Activated CD4-positive, alpha-beta T cell treated with anti-CD3 and anti-CD28 coated beads for 1 hour (primary cell): ENCODE measurements around the gene ZSCAN9.

Source experiments
- DNase-seq: peaks from one replicate; pipeline ENCODE4 v3.0.0-alpha.2; 2020

The ZSCAN9 gene

DNA sequence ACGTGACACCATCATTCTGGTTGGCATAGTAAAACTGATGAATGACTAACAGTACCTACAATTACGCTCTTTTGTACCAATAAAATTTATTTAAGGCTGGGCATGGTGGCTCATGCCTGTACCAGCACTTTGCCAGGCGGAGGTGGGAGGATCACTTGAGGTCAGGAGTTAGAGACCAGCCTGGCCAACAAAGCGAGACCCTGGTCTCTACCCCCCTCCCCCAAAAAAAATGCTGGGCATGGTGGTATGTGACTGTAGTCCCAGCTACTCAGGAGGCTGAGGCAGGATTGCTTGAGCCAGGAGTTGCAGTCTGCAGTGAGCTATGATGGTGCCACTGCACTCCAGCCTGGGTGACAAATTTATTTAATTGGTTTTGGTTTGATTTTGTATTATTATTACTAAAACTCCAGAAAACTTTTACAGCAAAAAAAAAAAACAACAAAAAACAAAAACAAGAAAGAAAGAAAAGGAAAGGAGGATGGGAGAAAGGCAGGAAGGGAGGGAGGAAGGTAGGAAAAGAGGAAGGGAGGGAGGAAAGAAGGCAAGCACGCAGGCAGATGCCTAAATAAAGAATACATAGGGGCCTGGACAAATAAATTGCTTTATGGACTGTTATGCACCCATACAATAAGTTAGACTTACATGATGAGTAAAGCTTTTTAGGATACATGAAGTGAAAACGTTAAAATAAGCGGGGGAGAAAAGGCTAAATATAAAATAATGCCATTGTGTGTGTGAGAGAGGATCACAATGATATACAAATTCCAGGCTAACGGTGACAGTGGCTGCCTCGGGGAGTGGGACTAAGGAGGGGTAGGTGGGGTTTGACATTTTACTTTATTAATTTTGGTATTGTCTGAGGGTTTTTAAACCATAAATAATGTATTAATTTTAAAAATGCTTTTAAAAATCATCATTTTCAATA is 682 bp upstream of the ZSCAN9 start:
- DNase-seq = no peak

DNA sequence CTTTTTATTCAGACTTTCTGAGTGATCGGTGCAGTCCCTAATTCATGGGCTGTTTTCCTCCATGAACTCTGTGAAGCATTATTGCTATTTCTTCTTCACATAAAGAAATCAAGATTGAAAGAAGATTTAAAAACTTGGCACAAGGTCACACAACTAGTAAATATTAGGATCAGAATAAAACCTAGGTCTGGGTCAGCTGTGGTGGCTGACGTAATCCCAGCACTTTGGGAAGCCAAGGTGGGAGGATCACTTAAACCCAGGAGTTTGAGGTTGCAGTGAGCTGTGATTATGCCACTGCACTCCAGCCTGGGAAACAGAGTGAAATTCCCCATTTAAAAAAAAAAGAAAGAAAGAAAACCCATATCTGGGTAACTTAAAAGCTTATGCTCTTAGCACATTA is 1.4 kb downstream of the ZSCAN9 start:
- DNase-seq = no peak

DNA sequence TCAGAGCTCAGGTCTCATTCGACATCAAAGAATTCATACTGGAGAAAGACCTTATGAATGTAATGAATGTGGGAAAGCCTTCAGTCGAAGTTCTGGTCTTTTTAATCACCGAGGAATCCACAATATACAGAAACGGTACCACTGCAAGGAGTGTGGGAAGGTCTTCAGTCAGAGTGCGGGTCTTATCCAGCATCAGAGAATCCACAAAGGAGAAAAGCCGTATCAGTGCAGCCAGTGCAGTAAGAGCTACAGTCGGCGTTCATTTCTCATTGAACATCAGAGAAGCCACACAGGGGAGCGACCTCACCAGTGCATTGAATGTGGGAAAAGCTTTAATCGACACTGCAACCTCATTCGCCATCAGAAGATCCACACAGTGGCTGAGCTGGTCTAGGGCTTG is 7.7 kb downstream of the ZSCAN9 start:
- DNase-seq = no peak

DNA sequence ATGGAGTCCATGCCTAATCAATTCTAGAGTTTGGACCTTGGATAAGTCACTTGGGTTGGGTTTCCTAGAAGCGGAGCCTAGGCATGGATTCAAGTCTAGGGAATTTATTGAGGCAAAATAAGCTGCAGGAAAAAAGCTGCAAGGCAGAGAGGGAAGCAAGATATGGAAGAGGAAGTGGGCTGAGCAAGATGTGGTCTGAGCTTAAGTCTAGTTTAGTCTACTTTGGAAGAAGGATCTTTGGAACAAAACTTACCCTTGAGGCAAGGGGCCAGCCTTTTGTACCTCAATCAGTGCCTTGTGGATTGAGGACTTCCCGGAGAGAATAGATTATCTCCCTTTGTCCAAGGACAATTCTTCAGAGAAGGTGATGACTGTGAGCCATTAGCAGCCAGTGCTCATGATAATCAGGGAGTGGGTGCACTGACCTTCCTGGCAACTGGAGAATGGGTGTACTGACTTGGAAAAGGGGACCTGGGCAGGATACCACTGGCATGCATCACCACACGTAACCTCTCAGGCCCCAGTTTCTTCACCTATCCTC is 10.9 kb downstream of the ZSCAN9 start:
- DNase-seq = no peak

DNA sequence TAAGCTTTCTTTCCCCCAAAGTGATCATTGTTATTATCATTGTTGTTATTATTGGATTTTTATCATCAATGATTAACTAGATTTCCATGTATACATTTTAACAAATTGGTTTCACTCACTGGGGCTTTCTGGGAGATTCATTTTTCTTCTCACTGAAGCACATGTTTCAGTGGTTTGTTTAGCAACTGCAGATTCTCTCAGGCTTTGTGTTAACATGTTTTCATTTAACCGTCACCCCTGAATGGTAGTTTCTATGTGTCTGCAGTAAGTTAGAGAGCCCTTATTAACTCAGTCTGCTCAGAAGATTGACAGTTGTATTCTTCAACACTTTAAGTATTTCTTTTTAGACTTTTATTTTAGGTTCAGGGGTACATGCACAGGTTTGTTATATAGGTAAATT is 14.6 kb downstream of the ZSCAN9 start:
- DNase-seq = no peak

DNA sequence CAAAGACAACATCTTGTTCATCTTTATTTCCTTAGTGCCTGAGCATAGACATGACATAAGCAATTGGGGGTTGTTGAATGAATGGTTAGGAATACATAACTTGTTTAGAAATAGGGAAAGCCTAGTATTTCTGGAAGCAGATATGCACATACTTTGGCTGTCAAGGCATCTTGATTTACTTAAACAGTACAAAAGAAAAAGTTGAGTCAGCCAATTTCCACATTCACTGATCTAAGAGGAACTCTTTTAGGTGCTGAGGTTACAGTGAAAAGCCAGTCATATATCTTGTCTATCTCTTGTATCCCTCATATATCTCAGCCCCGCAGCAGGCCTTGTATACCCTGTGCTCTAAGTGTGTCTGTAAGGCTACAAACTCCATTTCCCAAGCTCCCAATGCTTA is 15.4 kb downstream of the ZSCAN9 start:
- no peak for DNase-seq

DNA sequence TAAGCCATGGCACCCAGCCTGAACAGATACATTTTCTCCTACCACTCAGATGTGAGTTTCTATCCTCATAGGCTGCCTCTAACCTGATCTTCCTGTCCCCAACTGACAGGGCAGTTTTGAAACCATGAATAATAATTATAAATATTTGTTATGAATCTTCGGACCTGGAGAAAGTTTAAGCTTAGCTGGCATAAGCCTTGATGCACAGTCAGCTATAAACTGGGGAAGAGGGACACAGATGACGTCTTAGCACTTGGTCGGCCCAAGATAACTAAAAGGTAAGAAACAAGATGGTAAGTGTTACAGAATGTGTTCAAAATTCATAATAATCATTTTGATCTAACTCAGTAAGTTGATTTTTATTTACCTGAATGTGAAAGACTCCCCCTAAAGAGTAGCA is 18.9 kb downstream of the ZSCAN9 start:
- no peak for DNase-seq

DNA sequence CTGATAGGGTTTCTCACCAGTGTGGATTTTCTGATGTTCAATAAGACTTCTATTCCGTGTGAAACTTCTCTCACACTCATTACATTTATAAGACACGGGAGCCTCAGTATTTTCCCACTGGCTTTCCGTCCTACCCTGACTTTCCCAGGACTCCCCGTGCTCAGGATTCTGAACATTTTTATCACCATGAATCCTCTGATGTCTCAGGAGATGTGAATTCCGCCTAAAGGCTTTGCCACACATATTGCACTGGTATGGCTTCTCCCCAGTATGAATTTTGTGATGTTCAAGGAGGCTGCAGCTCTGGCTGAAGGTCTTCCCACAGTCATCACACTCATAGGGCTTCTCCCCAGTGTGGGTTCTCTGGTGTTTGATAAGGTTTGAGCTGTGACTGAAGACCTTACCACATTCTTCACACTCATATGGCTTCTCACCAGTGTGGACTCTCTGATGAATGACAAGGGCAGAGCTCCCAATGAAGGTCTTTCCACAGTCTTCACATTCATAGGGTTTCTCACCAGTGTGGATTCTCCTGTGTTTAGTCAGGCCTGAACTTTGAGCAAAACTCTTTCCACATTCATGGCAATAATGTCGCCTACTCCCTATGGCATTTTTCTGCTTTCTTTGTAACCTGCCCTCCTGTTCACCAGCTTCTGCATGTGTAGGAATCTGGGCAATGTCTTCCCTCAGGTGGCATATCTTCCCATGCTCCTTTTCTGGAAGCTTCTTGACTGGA is 20.3 kb downstream of the ZSCAN9 start:
- DNase-seq = no peak

DNA sequence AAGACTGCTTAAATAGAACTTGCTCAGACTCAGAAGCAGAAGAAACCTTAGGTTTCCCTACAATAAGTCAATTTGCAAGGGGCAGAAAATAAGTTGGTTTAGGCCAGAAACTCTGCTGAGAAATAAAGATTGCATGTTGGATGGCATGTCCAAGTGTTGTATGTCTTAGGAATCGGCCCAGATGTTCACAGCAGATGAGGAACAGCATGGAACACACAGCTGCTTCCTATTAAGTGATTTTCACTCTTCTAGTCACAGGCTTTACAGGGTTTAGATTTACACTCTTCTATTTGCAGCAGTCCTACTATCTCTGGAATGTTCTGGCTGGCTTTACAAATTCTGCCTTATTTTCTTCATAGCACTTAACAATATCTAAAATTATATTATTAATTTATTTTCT is 23.8 kb downstream of the ZSCAN9 start:
- no peak for DNase-seq

DNA sequence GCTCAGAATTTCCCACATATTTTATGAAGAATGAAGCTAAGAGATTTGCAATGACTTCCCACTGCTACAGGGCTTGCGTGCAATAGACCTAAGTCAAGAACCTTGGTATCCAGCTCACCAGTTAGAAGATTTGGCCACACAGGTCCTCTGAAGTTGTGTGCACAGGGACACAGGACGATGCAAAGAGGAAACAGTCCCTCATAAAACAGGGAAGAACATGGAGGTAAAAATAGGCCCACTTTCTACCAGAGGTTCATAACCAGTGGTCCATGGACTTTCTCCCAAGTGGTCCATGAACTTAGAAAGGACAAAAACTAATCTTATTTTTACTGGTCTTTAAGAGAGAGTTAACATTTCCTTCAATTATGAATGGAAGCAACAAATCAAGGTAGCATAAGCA is 25.7 kb downstream of the ZSCAN9 start:
- DNase-seq = no peak

DNA sequence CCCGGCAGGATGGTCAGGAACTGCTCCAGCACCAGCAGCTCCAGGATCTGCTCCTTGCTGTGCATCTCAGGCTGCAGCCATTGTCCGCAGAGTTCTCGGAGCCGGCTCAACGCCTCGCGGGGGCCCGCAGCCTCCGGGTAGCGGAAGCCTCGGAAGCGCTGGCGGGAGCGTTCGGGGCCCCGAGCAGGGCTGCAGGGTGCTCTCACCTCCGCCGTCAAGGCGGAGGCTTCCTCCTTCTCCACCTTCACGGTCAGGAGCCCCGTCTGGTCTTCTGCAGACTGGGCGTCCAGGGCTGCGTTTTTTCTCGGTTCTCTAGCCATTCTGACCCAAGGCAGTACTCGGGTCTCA is 26.6 kb downstream of the ZSCAN9 start:
- DNase-seq = no peak

DNA sequence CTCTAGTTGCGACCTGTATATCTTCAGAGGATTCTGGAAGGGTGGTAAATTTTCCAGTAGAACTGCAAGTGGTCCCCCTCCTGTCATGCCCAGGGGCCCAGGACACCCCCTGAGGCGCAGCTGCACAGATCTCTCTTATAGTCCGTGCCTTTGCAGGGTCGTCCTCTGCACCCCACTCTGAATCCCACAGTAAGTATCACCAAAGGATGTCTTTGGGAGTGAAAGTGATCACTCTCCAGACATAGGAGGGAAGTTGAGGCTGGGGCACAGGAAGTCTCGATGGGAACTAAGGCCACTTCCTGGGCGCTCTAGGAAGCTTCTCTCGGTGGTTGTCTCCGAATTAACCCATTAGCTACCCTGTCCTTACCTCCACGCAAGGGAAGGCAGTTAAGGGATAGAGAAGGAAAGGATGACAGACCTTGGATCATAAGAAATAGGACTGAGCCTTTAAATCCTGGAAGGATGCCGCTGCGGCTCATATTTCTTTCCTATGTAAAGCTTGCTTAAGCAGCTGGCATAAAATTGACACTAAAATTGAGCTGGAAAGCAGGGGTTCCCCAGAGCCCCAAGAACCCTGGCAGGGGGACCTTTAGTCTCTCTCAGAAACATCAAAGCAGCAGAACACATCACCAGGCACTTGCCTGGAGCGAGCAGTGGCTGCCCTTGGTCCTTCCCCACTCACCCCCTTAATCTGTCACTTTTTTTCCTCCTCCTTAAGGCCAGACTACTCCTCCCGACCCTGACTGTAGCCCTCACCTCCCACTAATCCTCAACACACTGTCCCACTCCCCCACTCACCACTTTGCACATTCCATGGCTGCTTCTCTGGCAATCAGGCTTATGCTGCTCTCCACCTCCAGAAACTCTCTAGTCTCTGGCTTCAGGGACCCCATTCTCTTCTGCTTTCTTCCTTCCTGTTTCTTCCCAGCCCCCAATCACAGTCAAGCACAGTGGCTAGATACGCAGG is 27.2 kb downstream of the ZSCAN9 start, which contains the start of gene ZKSCAN4:
Gene ZKSCAN4 (minus strand): TSS at position 261 of the 967 bp plus-strand sequence. CDS start 289 bp downstream, outside the sequence.
- peak; percentile 67 for DNase-seq

DNA sequence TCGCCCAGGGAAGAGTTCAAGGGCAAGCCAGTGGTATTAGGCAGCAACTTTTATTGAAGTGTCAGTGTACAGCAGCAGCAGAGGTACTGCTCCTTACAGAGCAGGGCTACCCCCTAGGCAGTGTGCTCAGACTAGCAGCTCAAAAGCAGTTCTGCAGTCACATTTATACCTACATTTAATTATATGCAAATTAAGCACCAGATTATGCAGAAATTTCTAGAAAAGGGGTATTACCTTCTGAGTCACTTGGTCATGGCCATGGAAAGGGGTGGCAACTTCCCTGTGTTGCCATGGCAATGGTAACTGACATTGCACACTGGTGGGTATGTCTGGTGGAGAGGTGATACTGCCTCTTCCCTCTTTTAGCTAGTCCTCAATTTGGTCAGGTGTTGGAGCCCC is 29.0 kb downstream of the ZSCAN9 start:
- no peak for DNase-seq

DNA sequence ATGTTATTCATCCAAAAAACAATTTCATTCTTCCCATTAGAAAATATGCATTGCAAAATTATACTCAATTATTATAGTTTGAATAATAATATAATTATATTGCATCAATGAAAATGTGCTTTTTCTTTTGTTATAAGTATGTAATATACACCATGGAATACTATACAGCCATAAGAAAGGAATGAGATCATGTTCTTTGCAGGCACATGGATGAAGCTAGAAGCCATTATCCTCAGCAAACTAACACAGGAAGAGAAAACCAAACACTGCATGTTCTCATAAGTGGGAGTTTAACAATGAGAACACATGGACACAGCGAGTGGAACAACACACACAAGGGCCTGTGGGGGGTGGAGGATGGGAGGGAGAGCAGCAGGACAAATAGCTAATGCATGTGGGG is 32.0 kb downstream of the ZSCAN9 start:
- DNase-seq = no peak

DNA sequence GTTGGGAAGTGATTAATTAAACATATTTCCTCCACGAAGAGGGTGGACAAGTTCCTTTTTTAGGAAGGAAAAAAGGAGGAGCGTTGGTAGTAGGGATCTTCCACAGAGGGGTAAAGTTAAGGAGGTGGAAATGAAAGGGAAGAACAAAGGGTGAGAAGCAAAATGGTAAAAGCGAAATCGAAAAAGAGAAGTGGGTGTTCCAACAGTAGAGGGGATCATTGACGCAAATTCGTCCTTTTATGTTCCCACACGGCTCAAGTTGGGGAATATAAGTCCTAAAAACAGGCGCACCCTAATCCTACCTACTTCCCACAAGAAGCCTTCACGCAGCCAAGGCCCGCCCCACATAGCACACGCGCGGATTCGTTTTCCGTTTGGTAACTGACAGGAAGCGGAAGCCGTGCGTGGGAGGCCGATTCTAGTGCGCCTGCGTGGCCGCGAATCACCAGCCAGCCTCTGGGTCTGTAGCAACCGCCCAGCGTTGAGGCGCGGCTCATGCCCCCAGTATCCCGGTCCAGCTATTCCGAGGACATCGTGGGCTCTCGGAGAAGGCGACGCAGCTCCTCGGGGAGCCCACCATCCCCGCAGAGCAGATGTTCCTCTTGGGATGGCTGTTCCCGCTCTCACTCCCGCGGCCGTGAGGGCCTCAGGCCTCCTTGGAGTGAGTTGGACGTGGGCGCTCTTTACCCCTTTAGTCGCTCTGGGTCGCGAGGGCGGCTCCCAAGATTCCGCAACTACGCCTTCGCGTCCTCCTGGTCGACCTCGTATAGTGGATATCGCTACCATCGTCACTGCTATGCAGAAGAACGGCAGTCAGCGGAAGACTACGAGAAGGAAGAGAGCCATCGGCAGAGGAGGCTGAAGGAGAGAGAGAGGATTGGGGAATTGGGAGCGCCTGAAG is 34.1 kb downstream of the ZSCAN9 start, which contains the start of gene NKAPL:
Gene NKAPL (plus strand): TSS at position 421 of the 901 bp plus-strand sequence. CDS start 75 bp downstream, at position 496.
- DNase-seq = peak; percentile 47

DNA sequence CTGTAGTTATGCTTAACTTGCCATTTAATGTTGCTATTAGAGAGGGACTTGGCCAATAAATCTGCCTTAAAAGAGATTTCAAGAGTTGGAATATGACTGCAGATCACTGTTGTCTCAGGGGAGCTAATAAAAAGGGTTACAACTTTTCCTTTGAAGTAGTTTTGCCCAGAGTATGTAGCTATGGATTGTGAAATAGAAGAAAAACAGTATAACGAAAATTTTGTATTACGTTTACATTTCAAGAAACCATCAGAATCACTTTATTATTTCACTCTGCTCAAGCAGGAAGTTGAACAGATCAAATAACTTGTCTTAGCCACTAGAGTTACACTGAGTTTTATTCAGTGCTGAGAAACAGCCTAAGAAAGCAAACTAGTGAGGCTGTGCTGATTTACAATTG is 38.8 kb downstream of the ZSCAN9 start:
- no peak for DNase-seq

DNA sequence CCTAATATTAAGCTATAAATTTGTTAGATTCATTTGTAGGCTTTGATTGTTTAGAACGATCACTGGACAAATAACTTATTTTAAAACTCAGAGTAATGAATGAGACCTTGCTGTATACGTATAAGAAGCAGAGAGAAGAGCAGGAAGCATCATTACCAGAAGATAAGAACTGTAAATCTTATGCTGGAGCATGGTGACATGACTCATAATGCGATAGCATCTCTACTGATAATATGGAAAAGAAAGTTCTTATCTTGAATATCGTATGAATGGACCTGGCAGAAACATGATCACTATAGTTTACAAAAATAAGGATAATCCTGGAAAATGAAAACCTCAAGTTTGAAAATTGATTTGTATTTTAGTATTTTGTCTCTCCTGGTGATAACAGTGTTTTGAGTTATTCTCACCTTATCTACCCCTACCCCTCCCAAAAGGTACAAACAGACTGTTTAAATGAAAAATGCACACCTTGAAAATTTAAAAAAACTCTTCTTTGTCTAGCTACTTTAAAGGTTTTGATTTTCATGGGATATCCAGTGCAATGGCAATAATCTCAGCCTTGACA is 39.8 kb downstream of the ZSCAN9 start:
- DNase-seq = no peak

DNA sequence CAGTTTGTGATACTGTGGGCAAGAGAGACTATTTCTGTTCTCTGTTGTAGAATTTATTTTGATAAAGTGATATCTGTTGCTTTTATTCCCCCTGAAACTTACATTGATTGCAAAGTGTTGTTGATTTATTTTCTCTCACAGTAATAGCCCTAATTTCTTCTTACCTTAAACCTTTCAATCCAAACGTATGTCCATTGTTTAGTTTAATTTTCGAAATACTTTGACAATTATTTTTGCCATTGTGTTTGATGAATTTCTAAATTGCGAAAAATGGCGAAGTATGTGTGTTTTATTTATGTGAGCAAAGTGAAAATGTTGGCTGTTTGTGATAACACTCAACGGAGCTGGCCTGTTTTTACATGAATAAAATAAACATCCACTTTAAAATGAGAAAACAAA is 41.5 kb downstream of the ZSCAN9 start:
- no peak for DNase-seq

DNA sequence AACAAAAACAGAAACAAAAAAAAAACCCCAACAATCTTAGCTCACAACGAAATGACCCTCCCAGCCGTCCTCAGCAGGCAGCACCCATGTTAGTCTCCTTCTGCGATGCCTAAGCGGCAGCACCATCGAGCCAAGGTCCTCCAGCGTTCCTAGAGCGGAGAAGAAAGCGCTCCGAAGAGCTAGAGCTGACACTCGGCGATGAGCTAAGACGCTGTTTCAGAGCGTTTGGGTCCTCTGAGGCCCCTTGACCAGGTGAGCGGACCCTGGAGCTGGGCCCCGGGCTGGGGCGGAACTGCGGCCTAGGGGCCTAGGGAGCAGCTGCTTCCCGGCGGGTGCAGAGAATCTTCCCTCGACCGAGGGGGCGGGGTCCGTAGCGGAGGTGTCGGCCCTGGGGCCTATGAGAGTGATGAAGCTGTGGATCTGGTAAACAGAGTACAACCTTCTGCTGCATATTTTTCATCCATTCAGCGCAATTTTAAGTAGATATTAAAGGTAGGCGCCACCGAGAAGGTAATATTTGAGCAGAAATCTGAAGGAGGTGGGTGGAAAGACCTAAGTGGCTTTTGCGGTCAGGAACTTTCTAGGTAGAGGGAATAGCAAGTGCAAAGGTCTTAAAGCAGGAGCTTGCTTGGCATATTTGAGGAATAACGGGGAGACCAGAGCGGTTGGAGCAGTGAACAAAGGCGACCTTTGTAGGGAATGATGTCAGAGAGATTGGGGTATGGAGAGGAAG is 42.1 kb downstream of the ZSCAN9 start, which contains the start of gene ZSCAN26:
Gene ZSCAN26 (plus strand): TSS at position 182 of the 733 bp plus-strand sequence. CDS start 4,777 bp downstream, outside the sequence.
- peak; percentile 78 for DNase-seq

DNA sequence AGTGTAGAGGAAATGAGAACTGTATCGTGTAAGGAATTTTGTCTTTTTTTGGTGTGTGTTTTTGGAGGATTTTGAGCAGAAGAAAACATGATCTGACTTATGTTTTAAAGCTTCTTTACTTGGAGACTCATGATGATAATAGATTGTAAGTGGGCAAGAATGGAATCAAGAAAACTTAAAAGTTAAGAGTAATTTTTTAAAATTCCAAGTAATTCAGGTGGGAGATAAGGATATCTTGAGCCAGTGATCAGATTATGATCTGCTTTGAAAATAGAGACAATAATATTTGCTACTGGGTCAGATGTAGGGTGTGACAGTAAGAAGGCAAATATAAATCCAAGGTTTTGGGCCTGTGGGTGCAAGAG is 42.6 kb downstream of the ZSCAN9 start:
- no peak for DNase-seq
